Caki2 (cell line): Measurements from ENCODE around the gene DDN. TPM values are rescaled to one million over a fixed set of nuclear protein-coding genes. Genes with fewer than 3 reads are reported as not detected.

Experiments used
- DNase-seq: peaks from one replicate; pipeline ENCODE4 v3.0.0-alpha.2; 2015; ENCODE audit warnings: low read depth
- in situ Hi-C: cut with HindIII; loops from 2 replicates; pipeline ENCODE4 v1.10.0; 2016; ENCODE audit warnings: low sequenced_read_pairs, low pct_unique_long_range_greater_than_20kb, mixed read lengths
- total RNA-seq: library from RNA; depleted of rRNA; stranded (reverse); fragments of >200 nt; shearing (Covaris generic); gene quantifications from 2 replicates; pipeline ENCODE4 v1.2.3, GENCODE V29; 2014; ENCODE audit warnings: low replicate concordance; rRNA removed

The DDN gene
- not detected in 2 replicates for total RNA-seq

- no peak for DNase-seq
- in situ Hi-C loops, result no loop called here
These were observed at the start of gene DDN for GRCh38 chr12:48999371-49000131. Gene DDN (minus strand): TSS chr12:48999375. CDS start chr12:48999287, 88 bp downstream.

- in situ Hi-C loops, result no loop called here
- no peak for DNase-seq
These were observed 49.8 kb upstream of the DDN start for GRCh38 chr12:49048953-49049352.

- in situ Hi-C loops, result no loop called here
- DNase-seq, result no peak
These were observed 47.1 kb upstream of the DDN start for GRCh38 chr12:49046129-49046895.

GRCh38 chr12:49044660-49045059 lies 45.5 kb upstream of the DDN start:
- no peak for DNase-seq
- in situ Hi-C loops, result no loop called here

- peak; percentile 25 for DNase-seq
- in situ Hi-C loops, result no loop called here
These were observed 44.7 kb upstream of the DDN start for GRCh38 chr12:49043856-49044258.

- in situ Hi-C loops, result no loop called here
- DNase-seq, result no peak
These were observed 44.1 kb upstream of the DDN start for GRCh38 chr12:49043241-49043640.

GRCh38 chr12:49041881-49042484 lies 42.8 kb upstream of the DDN start:
- DNase-seq, result no peak
- in situ Hi-C loops, result no loop called here

GRCh38 chr12:49041036-49041880 lies 42.1 kb upstream of the DDN start:
- DNase-seq, result no peak
- in situ Hi-C loops, result no loop called here

- in situ Hi-C loops, result no loop called here
- DNase-seq, result no peak
These were observed 41.2 kb upstream of the DDN start for GRCh38 chr12:49040364-49040855.

GRCh38 chr12:49039421-49040363 lies 40.5 kb upstream of the DDN start:
- in situ Hi-C loops, result no loop called here
- no peak for DNase-seq

GRCh38 chr12:49038291-49038955 lies 39.2 kb upstream of the DDN start:
- no peak for DNase-seq
- in situ Hi-C loops, result no loop called here

GRCh38 chr12:49037947-49038237 lies 38.7 kb upstream of the DDN start:
- in situ Hi-C loops, result no loop called here
- DNase-seq, result no peak

- in situ Hi-C loops, result no loop called here
- no peak for DNase-seq
These were observed 38.2 kb upstream of the DDN start for GRCh38 chr12:49037111-49037946.

- in situ Hi-C loops, result no loop called here
- no peak for DNase-seq
These were observed 36.9 kb upstream of the DDN start for GRCh38 chr12:49036029-49036428.

- DNase-seq, result no peak
- in situ Hi-C loops, result no loop called here
These were observed 35.1 kb upstream of the DDN start for GRCh38 chr12:49034286-49034622.

GRCh38 chr12:49033611-49034285 lies 34.6 kb upstream of the DDN start:
- DNase-seq, result no peak
- in situ Hi-C loops, result no loop called here
